OCI-LY3 (cell line): ENCODE data around the gene SCN9A.

Source experiments
- EZH2phosphoT487 ChIP-seq: fragments of 200-600 bp; shearing (Covaris generic); IDR thresholded peaks from 2 replicates; pipeline ENCODE4 v1.6.1; 2018; ENCODE audit warnings: antibody characterized with exemption, mixed run types, low read depth
- TF ChIP-seq, protein P1 (sequence below): fragments of 200-600, 300-600 bp; sonication (generic); IDR thresholded peaks from 2 replicates; pipeline ENCODE4 v1.5.1; 2014; ENCODE audit warnings: antibody characterized with exemption, low read length, low read depth

DNA sequence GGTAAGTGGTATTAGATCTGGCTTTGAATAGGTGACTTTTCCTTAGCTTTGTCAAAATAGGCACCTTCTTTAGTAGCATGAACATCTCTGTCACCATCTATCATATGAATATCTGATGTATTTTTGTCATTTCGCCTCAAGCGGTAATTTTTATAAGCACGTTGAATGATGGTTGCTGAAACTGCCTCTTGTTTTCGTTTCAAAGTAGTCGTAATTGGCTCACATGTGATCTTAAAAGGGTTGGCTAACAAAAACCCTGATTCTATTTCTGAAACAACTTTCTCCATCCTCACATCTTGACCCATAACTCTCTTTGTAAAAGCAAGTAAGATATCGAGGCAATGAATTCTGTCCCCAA is 29.8 kb upstream of the SCN9A start:
- TF ChIP-seq, protein P1, sequence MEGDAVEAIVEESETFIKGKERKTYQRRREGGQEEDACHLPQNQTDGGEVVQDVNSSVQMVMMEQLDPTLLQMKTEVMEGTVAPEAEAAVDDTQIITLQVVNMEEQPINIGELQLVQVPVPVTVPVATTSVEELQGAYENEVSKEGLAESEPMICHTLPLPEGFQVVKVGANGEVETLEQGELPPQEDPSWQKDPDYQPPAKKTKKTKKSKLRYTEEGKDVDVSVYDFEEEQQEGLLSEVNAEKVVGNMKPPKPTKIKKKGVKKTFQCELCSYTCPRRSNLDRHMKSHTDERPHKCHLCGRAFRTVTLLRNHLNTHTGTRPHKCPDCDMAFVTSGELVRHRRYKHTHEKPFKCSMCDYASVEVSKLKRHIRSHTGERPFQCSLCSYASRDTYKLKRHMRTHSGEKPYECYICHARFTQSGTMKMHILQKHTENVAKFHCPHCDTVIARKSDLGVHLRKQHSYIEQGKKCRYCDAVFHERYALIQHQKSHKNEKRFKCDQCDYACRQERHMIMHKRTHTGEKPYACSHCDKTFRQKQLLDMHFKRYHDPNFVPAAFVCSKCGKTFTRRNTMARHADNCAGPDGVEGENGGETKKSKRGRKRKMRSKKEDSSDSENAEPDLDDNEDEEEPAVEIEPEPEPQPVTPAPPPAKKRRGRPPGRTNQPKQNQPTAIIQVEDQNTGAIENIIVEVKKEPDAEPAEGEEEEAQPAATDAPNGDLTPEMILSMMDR: no peak
- no peak for TF ChIP-seq EZH2phosphoT487
